GM18499 (cell line): Measurements from ENCODE around the gene FUZ.

Experiments used
- ATAC-seq: cut with Tn5 transposase; IDR thresholded peaks from one replicate; pipeline ENCODE4 v1.9.1; 2021; ENCODE audit warnings: moderate number of reproducible peaks; ENCODE audit not compliant: insufficient read depth, unreplicated experiment

Gene FUZ, protein sequence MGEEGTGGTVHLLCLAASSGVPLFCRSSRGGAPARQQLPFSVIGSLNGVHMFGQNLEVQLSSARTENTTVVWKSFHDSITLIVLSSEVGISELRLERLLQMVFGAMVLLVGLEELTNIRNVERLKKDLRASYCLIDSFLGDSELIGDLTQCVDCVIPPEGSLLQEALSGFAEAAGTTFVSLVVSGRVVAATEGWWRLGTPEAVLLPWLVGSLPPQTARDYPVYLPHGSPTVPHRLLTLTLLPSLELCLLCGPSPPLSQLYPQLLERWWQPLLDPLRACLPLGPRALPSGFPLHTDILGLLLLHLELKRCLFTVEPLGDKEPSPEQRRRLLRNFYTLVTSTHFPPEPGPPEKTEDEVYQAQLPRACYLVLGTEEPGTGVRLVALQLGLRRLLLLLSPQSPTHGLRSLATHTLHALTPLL

DNA sequence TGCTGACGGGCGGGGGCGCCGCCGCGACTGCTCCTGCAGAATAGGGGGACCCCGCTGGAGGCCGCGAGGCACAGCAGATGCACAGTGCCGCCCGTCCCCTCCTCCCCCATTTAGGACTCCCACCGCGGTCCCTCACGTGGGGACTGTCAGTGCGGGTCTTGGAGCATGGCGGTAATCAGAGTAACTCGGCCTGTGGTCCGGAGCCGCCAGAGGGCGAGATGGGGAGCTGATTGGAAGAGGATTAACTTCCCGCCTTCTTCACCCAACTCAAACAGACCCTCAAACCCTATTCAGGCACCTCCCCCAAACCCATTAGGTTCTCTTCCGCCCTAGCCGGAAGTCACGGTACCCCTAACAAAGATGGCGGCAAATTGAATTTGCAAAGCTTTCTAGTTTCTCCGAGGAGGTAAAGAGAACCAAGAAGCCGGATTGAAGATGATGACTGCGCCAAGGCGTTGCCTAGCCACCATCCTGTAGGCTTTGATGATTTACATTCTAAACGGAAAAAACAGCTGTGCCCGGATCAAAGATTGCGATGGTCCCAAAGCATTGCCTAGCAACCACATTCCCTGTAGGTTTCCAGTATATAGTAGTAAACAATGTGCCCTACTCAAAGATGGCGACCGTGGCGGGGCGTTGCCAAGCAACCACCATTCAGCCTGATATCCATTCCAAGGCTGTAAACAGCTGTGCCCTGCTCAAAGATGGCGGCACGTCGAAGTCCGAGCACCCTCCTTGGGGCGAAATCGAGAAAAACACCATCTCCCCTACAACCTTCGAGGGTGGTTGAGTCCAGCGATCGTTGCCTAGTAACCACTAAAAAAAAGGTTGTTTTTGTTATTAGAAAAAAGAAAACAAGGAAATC lies at the start of gene FUZ:
Gene FUZ (minus strand): TSS at position 296 of the 865 bp plus-strand sequence. CDS start 186 bp downstream, at position 110.
- peak; percentile 42 for ATAC-seq

DNA sequence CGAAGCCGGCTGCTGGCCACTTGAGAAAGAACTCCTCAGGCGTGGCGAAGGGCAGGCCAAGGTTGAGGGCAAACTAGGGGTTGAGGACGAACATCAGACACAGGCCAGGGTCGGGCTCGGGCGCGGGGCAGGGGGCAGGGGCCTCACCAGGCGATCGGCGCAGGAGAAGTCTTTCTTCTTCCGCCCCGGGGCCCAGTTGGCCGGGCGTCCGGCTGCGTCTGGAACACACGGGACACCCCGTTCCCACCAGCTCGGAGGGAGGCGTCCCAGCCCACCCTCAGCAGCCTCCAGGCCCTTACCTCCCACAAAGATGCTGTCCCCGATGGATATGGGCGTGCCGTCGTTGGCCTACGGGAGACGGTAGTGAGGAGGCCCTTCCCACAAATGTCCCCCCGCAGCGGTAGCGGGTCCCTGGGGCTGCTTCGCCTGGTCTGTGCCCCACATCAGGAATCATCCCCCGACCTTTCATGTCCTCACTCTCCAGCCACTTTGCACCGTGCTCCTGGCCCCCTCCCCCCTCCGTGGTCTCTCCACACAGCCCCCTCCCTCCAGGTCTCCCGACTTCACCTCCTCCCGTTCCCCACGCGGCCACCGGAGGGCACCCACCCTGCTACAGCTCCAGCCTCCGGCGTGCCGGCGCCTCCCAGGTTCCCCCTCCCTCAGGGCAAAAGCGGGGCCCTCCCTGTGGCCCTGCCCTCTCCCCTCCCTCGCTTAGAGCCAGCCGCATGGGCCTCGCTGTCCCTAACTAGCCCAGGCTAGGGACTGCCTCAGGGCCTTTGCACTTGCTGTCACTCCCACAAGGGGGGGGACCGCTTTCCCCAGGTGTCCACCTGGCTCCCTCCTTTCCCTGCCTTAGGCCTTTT lies 49.5 kb upstream of the FUZ start:
- no peak for ATAC-seq

DNA sequence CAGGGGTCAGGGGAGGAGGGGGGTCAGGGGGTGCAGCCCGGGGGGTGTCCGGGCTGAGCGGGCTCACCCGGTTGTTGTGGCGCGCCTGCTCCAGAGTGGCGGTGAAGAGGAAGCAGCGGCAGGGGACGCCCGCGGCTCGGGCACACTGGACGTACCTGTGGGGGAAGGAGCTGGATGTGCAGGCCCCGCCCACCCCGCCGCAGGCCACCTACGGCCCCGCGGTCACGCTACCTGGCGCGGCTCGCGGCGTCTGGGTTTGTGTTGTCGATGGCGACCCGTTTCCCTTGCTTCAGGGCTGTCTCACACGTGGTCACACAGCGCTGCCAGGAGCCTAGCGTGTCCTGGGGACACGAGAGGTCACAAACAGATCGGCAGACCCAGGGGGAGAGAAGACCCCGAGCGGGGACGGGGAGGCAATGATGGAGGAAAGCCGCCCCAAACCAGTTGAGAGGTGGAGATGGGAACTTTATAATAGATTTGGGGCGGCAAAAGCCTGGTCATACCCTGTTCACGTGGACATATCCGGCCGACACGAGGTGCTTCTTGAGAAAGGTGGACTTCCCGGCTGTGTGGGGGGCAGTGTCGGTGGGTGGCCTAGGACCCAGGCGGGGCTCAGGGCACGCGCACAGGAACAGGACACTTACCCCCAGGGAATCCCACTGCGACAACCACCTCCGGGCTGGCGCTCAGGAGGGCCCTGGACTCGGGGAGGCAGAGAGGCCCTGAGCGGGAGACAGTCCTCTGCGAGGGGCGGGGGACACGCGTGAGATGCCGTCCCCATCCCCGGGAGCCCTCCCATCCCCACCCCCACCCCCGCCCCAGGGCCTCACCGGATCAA lies 48.7 kb upstream of the FUZ start:
- no peak for ATAC-seq

DNA sequence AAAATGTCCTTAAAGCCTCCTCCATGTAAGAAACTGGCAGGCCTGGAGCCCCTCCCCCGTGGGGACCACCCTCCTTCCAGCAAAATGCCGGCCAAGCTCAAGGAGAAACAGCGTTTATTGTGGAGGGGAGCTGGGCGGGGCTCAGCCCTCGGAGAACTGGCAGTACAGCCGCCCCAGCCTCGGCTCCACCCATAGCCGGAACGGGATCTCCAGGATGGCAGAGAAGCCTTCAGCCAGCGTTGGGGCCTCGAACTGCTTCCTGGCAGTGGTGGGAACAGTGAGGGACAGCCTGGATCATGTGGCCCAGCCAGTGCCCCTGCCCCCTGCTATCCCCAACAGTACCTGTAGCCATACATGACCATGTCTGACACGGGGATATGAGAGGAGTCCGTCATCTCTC lies 48.0 kb upstream of the FUZ start:
- ATAC-seq: no peak

DNA sequence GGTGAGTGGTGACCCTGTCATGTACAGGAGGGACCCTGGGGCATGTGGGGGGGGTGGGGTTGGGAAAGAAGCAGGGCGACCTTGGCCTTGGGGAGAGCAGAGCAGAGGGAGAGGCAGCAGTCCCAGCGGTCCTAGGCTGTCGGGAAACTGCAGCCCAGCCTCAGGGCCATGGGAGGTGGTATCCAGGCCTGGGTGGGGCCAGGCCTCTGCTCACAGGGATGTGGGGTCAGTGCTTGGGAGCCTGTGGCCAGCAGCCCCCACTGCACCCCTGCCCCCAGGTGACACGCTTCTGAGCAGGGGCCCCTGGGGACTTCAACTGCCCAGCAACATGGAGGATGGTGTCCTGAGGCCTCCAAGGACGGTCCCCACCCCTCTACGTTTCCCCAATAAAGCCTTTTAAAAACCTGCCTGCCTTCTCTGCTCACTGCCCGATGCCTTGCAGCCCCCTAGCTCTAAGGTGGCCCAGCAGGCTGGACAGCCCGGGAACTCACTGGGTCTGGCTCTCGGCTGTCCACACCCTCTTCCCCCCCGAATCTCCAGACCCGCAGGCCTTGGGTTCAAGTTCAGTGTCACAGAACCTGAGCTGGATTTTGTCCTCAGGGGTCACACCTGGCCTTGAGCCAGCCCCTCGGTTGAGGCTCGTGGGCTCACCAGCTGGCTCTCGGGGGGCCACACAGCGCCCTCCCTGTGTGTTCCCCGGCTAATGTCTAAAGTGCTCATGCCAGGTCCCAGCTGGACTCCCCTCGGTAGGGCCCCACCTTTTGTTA lies 47.4 kb upstream of the FUZ start:
- ATAC-seq: no peak

DNA sequence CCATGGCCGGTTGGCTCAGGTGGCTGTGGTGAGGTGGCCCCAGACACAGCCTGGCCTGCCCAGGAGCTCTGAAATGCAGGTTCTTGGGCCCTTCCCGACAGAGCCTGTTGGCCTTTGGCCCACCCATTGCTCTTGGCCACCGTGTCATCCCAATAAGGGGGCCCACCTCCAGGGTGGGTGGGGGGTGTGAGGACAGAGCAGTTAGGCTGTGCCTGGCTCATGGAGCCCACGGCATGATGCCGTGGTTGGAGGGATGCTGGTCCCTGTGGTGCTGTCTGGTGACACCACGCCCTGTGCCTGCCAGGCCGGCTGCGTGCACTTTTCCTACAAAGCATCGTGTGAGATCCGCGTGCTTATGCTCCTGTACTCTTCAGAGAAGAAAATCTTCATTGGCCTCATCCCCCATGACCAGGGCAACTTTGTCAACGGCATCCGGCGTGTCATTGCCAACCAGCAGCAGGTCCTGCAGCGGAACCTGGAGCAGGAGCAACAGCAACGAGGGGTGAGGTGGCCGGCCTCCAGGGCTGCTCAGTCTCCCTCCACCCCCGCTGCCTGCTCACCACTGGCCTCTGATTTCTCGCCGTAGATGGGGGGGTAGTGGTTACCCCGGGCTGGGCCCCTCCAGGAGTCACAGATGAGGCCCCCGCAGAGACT lies 46.7 kb upstream of the FUZ start:
- no peak for ATAC-seq

DNA sequence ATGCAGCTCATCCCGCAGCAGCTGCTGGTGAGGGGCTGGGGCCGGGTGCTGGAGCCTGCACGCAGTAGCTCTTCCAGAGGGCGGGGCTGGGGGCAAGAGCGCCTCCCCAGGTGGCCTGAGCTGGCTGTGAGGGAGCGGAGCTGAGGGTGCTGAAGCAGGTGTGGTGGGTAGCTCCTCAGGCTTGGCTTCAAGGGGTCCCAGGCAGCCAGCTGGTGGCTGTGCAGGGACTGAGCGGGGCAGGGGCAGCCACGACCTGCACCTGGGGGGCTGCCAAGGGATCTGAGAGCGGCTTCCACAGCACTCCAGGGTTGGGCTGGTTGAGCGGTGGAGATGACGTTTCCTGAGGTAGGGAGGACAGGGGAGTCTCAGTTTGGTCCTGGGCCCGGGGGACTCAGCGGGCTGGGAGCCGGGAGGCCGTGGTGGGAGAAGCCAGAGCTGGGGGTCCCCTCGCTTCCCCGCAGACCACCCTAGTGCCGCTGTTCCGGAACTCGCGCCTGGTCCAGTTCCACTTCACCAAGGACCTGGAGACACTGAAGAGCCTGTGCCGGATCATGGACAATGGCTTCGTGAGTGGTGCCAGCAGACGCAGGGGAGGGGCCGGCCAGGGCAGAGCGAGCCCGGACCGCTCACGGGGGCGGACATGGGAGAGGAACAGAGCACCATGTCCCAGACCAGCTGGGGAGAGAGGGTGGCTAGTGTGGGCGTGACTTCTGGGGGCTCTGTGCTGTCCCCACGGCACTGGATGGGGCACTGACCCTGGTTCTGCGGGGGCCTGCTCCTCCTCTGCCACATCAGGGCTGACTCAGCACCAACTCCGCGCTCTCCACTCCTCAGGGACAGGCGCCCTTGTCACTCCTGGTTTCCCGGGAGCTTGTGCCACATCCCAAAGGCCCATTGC lies 45.2 kb upstream of the FUZ start:
- ATAC-seq: no peak

DNA sequence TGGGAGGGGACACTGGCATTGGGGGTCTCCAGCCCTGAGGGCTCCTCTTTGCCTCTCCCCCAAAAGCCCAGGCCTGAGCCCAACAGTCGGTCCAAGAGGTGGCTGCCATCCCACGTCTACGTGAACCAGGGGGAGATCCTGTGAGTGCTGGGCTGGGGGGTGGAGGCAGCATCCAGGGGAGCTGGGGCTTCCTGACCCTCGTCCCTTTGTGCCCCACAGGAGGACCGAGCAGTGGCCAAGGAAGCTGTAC lies 44.7 kb upstream of the FUZ start:
- no peak for ATAC-seq

DNA sequence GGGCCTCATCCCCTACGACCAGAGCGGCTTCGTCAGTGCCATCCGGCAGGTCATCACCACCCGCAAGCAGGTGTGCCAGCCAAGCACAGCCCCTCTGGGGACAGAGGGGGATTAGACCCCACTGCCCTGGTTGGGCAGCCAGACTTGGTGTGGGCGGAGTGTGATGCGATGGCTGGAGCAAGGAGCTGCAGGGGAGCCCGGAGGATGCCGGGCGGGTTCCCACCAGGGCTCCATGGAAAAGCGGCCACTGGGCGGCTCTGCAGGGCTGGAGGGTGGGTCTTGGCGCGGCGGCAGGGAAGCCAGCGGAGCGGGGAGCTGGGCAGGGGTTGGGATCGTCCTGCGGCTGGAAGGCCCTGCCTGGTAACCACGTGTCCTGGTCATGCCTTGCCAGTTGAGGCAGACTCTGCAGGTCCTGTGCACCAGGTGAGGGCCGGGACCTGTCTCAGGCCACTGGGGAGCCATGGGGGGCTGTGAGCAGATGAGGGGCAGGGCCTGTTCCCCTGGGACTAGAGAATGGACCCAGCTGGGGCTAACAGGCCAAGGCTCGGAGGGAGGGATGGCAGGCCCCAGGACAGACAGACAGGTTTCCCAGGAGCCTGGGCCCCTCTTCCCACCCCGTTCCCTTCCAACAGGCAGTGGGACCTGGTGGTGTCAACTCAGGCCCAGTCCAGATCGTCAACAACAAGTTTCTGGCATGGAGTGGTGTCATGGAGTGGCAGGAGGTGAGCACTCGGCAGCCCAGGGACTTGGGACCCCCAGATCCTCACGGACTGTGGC lies 44.2 kb upstream of the FUZ start:
- ATAC-seq: no peak

DNA sequence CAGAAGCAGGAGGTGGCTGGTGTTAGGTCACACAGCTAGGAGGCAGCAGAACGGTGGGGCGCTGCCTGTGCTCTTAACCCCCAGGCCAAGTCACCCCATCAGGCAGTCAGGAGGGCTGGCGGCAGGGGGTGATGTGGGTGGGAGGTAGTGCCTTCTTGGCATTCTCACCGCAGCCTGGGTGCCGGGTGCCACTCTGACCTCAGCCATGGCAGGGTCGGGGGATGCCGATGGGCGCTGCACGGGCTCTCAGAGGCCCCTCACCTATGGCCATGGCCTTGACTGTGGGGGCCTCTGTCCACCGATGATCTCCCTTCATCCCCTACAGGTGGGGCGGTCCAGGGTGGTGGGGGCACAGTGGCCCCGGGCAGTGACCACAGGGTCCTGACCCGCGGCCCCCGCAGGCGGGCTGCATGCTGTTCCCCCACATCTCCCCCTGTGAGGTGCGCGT lies 43.5 kb upstream of the FUZ start:
- no peak for ATAC-seq

DNA sequence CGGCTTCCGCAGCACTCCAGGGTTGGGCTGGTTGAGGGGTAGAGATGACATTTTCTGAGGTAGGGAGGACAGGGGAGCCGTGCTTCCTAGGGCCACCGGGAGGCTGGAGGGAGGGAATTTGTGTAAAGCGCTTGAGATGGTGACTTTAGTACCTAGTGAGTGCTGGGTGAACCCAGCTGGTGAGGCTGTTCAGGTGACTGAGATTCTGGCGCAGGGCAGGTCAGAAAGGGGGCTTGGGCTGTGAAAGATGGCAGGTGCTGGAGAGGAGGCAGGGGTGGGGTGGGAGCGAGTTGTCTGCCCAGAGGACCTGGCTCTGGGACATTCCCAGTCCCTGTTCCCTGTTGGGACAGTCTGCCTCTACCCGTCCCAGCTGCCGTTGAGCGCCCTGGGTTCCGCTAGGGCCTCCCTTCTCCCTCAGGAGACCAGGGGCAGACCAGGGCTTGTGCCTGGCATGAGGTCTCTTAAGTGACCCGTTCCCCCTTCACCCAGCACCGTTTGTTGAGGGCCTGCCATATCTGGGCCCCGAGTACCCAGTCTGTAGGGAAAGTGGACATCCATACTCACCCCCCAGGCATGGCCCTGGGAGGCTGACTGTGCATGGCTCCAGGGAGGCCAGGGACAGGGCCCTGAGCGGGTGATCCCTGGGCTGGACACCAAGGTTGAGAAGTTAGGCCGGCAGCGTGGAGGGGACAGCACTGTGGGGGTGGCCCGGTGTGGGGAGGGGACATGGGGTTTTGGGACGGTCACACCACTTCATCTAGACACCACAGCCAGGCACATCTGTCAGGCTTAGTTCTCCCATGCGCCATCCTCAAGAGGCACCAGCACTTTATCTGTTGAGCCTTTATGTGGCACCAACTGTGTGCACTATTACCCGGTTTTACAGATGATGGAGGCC lies 42.8 kb upstream of the FUZ start:
- ATAC-seq: no peak

DNA sequence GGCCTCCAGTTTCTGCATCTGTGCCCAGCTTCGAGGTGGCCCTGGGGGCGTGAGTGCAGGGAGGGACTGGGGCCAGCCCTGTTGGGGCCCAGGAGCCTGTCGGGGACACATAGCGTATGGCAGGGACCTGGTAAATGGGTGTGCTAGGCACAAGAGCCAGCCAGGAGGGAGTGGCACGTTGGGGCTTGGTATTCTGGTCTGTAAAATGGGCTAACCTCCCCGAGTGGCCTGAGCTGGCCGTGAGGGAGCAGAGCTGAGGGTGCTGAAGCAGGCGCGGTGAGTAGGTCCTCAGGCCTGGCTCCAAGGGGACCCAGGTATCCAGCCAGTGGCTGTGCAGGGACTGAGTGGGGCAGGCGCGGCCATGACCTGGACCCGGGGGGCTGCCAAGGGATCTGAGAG lies 42.2 kb upstream of the FUZ start:
- no peak for ATAC-seq

DNA sequence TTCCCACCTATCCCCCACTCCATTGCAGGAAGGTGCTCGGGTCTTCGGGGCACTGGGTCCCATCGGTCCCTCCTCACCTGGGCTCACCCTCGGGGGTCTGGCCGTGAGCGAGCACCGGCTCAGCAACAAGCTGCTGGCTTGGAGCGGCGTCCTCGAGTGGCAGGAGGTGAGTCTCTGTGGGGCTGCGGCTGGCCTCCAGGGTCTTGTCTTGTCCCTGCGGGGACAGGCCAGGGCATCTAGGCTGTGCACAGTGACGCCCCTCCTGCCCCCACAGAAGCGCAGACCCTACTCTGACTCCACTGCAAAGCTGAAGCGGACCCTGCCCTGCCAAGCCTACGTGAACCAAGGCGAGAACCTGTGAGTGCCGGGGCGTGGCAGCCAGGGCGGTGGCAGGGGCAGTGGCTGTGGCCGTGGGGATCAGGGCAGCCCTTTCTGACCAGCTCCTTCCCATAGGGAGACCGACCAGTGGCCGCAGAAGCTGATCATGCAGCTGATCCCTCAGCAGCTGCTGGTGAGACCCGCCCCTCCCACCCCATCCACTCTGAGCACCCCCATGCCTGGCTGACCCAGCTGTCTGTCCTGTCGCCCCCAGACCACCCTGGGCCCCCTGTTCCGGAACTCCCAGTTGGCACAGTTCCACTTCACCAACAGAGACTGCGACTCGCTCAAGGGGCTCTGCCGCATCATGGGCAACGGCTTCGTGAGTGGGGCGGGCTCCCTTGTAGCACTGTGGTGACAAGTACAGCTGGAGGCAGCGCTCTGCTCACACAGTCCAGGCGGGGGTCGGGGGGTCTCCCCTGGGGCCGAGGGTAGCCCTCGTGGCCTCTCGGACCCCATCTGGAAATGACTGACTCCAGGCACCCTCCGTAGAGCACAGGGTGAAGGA lies 41.5 kb upstream of the FUZ start:
- no peak for ATAC-seq

DNA sequence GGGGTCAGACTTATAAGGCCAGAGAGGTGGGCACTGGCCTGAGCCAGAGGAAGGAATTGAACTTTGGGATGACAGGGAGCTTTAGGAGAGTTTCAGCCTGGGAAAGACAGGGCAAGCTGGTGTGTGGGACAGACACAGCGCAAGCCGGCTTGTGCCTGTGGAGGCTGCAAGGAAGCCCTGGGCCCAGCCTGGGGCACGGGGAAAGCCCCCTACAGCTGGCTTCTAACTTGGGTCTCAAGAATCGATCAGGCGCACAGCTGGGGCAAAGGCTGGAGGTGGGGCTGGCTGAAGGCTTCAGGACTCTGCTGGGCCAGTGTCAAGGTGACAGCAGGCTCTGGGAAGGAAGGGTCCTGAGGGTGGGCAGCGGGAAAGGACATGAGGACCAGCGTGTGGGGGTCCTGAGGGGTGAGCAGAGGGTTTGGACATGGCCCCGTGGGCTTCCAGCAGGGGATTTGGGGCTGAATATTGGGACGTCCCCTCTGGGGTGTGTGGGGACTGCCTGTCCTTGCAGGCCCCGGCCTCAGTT lies 40.8 kb upstream of the FUZ start:
- ATAC-seq: no peak

DNA sequence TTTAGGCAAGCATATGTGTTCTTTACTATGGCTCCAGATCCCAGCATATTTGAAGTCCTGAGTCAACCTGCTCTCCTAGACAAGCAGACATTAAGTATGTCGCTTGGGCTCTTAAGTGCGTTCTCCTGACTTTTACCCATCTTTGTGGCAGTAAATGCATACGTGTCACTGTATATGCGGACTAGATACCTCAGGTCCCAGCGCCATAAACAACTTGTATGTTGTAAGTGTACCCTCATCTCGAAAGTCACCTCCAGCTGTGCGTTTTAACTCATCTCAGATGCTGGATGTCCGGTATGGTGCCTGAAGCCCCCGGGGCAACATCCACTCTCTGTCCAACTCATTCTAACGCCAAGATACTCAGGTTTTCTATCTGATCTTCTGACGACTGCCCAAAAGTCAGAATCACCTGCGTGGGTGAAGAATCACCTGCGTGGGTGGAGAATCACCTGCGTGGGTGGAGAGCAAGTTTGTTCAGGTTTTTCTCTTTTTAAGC lies 39.6 kb upstream of the FUZ start:
- no peak for ATAC-seq
